ENCODE results near the gene CLCA1.

Gene CLCA1

GRCh38 chr1:86546787-86547221, 78.1 kb downstream of the CLCA1 start, which contains the start of gene CLCA4:
Gene CLCA4, plus strand, starts transcription at chr1:86547078. Its CDS starts 42 bp downstream, at chr1:86547120.
- Histone ChIP-seq H3K36me3 (ENCODE audit: insufficient read depth, low read length) (no peaks in the 10 kb centered on the region), H3K4me3 (ENCODE audit: low read depth, low read length, poor library complexity, severe bottlenecking) (no peak within 1 kb of the TSS), H3K27ac (ENCODE audit: low read depth, low read length, poor library complexity, severe bottlenecking) (no peak within 1 kb of the TSS), H2AFZ (ENCODE audit: low read length) (no peak within 1 kb of the TSS), H3K4me2 (ENCODE audit: low read length) (no peak within 1 kb of the TSS), H3K9me3 (ENCODE audit: low read length) (no peaks in the 10 kb centered on the region), H3K4me1 (ENCODE audit: insufficient read depth, low read length, severe bottlenecking) (no peaks in the 10 kb centered on the region), H3F3A (ENCODE audit: insufficient read depth, low read length) (no peaks in the 10 kb centered on the region), H3K9me2 (ENCODE audit: low read depth, low read length) (no peaks in the 10 kb centered on the region), H3K79me2 (ENCODE audit: insufficient read depth, low read length) (no peaks in the 10 kb centered on the region), H3K9ac (ENCODE audit: low read length) (no peak within 1 kb of the TSS), H4K20me1 (ENCODE audit: insufficient read depth, low read length) (no peaks in the 10 kb centered on the region), H3K27me3 (ENCODE audit: insufficient read depth, low read length) (no peaks in the 10 kb centered on the region)
- no peak for TF ChIP-seq CTCF (IDR thresholded peaks at IDR 0.05; ENCODE audit: low read length)
- TF ChIP-seq EZH2 (IDR thresholded peaks at IDR 0.05; ENCODE audit: borderline replicate concordance, low read length): no peak

DNA sequence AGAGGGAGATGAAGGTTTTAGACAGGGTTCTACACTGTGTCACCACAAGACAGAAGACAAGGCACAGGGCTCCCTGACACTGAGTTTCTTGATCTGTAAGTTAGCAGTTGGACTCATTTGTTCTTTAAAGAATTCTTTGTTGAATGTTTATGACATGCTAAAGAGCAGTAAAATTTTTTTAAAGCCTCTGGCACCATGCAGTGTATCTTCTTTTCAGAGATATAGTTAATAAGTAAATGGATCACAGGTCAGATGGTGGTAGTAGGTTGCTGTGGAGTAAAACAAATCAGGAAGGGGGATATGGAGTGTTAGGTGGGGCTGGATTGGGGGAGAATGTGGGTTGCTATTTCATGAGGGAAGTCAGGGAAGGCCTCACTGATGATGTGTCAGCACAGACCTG, 80.1 kb downstream of the CLCA1 start:
- no peaks in the 10 kb centered on the region for H3K36me3 ChIP-seq (ENCODE audit: insufficient read depth, low read length)

More for the DNA sequence above, 80.1 kb downstream of the CLCA1 start:
- TF ChIP-seq CTCF (IDR thresholded peaks at IDR 0.05; ENCODE audit: low read length) (no peak), EZH2 (IDR thresholded peaks at IDR 0.05; ENCODE audit: borderline replicate concordance, low read length) (no peak)
- Histone ChIP-seq H3K9me2 (ENCODE audit: low read depth, low read length) (no peaks in the 10 kb centered on the region), H3K27ac (ENCODE audit: low read depth, low read length, poor library complexity, severe bottlenecking) (no peak overlapping the region), H3K27me3 (ENCODE audit: insufficient read depth, low read length) (no peaks in the 10 kb centered on the region), H4K20me1 (ENCODE audit: insufficient read depth, low read length) (no peaks in the 10 kb centered on the region), H3K9me3 (ENCODE audit: low read length) (no peaks in the 10 kb centered on the region), H3K9ac (ENCODE audit: low read length) (no peak overlapping the region), H3K4me3 (ENCODE audit: low read depth, low read length, poor library complexity, severe bottlenecking) (no peak overlapping the region), H3F3A (ENCODE audit: insufficient read depth, low read length) (no peaks in the 10 kb centered on the region), H3K79me2 (ENCODE audit: insufficient read depth, low read length) (no peaks in the 10 kb centered on the region), H3K4me2 (ENCODE audit: low read length) (no peak overlapping the region), H3K4me1 (ENCODE audit: insufficient read depth, low read length, severe bottlenecking) (no peaks in the 10 kb centered on the region), H2AFZ (ENCODE audit: low read length) (no peak overlapping the region)

Measured in OCI-LY1 (cell line).